HEK293T (cell line): ENCODE data around the gene CPNE4.

ENCODE experiments used
- ARNT ChIP-seq: fragments of 450-650 bp; IDR thresholded peaks from 2 replicates; pipeline ENCODE4 v1.6.1; 2017; ENCODE audit warnings: mild to moderate bottlenecking
- ELF4 ChIP-seq: fragments of 450-650 bp; IDR thresholded peaks from 2 replicates; pipeline ENCODE4 v1.6.1; 2017; ENCODE audit warnings: antibody characterized with exemption
- FOXA1 ChIP-seq: fragments of 450-650 bp; IDR thresholded peaks from 2 replicates; pipeline ENCODE4 v1.6.1; 2016; ENCODE audit warnings: mild to moderate bottlenecking
- FOXK2 ChIP-seq: fragments of 450-650 bp; IDR thresholded peaks from 2 replicates; pipeline ENCODE4 v1.6.1; 2016; ENCODE audit warnings: mild to moderate bottlenecking
- HDGF ChIP-seq: fragments of 450-650 bp; IDR thresholded peaks from 2 replicates; pipeline ENCODE4 v1.6.1; 2017; ENCODE audit warnings: antibody characterized with exemption, borderline replicate concordance
- L3MBTL2 ChIP-seq: fragments of 450-650 bp; conservative IDR thresholded peaks from 2 replicates; pipeline ENCODE4 v1.6.1; 2016; ENCODE audit warnings: mild to moderate bottlenecking
- LEF1 ChIP-seq: fragments of 450-650 bp; IDR thresholded peaks from 2 replicates; pipeline ENCODE4 v1.6.1; 2017; ENCODE audit warnings: mild to moderate bottlenecking, borderline replicate concordance
- SUZ12 ChIP-seq: fragments of 450-650 bp; IDR thresholded peaks from 2 replicates; pipeline ENCODE4 v1.6.1; 2016; ENCODE audit warnings: mild to moderate bottlenecking

GRCh38 chr3:131645638-131646037, 389.2 kb downstream of the CPNE4 start:
- TF ChIP-seq ELF4 (no peak), FOXK2 (no peak), LEF1 (no peak), ARNT (no peak), SUZ12 (no peak), FOXA1 (no peak), HDGF (no peak), L3MBTL2 (no peak)
